Activated T-cell treated with anti-CD3 and anti-CD28 coated beads, Interleukin-2, amount 50 U/mL, for 72 hours (primary cell): ENCODE measurements around the gene MASP1. TPM values are rescaled to one million over a fixed set of nuclear protein-coding genes. Genes with fewer than 3 reads are reported as not detected.
"Not testable (repeated sequence)": the region's sequence is repeated elsewhere in the genome, so short reads cannot be mapped to it uniquely, and the experiment has no call there.

Experiments
- ATAC-seq, 2 donors: fragments of 150-1000 bp; cut with Tn5 transposase; replicated peaks in 1 of 2; 2 replicates each; pipeline ENCODE4 v1.10.0; 2021; ENCODE audit warnings: moderate library complexity in 2 of 2, mild to moderate bottlenecking in 1 of 2
- DNase-seq, 2 donors: peaks; one replicate each; pipeline ENCODE4 v3.0.0; 2021 to 2022; ENCODE audit warnings: mixed read lengths in 1 of 2
- H3K27ac Mint-ChIP-seq: one replicate; pipeline ENCODE4 v1.8.0; 2022; ENCODE audit warnings: mild to moderate bottlenecking, moderate library complexity, mixed read lengths
- H3K27me3 Mint-ChIP-seq: one replicate; pipeline ENCODE4 v1.8.0; 2022; ENCODE audit warnings: low read depth, mixed read lengths
- H3K36me3 Mint-ChIP-seq, 2 donors: one replicate each; pipeline ENCODE4 v1.8.0; 2022; ENCODE audit warnings: mixed read lengths in 2 of 2, mild to moderate bottlenecking in 1 of 2; ENCODE audit not compliant: insufficient read depth in 2 of 2
- H3K4me1 Mint-ChIP-seq: one replicate; pipeline ENCODE4 v1.8.0; 2022; ENCODE audit warnings: low read depth, mixed read lengths
- H3K4me3 Mint-ChIP-seq, 2 donors: one replicate each; pipeline ENCODE4 v1.8.0; 2022; ENCODE audit warnings: mild to moderate bottlenecking in 2 of 2, mixed read lengths in 2 of 2, moderate library complexity in 2 of 2
- H3K9me3 Mint-ChIP-seq, 2 donors: one replicate each; pipeline ENCODE4 v1.8.0; 2022; ENCODE audit warnings: mixed read lengths in 2 of 2
- total RNA-seq, 2 donors: library from RNA; stranded (reverse); gene quantifications; one replicate each; pipeline ENCODE4 v1.2.3, GENCODE V29; 2022

The MASP1 gene
- total RNA-seq, 2 donors from 2014 or later: not detected

- no peaks in the 10 kb centered on the region for H3K9me3 Mint-ChIP-seq
- H3K4me1 Mint-ChIP-seq: no peaks in the 10 kb centered on the region
- H3K4me3 Mint-ChIP-seq: no peak overlapping the region
- H3K27me3 Mint-ChIP-seq: peaks cover 8% of the 10 kb centered on the region
- no peak overlapping the region for H3K27ac Mint-ChIP-seq
- DNase-seq: no peak
- ATAC-seq: no peak
- no peaks in the 10 kb centered on the region for H3K36me3 Mint-ChIP-seq
Observed at GRCh38 chr3:187256051-187256616, 35.4 kb downstream of the MASP1 start.

GRCh38 chr3:187255314-187255713 lies 36.2 kb downstream of the MASP1 start:
- Mint-ChIP-seq H3K4me3 (no peak overlapping the region), H3K27me3 (peaks cover 8% of the 10 kb centered on the region), H3K36me3 (no peaks in the 10 kb centered on the region), H3K4me1 (no peaks in the 10 kb centered on the region), H3K27ac (no peak overlapping the region), H3K9me3 (no peaks in the 10 kb centered on the region)
- ATAC-seq (no peak), DNase-seq (no peak)

- H3K9me3 Mint-ChIP-seq: no peaks in the 10 kb centered on the region
- H3K27me3 Mint-ChIP-seq: peaks cover 5% of the 10 kb centered on the region
- H3K4me1 Mint-ChIP-seq: peaks cover 3% of the 10 kb centered on the region
- DNase-seq (no peak), ATAC-seq (no peak)
- no peaks in the 10 kb centered on the region for H3K36me3 Mint-ChIP-seq
- no peak overlapping the region for H3K4me3 Mint-ChIP-seq
- no peak overlapping the region for H3K27ac Mint-ChIP-seq
Observed at GRCh38 chr3:187252311-187252710, 39.2 kb downstream of the MASP1 start.

GRCh38 chr3:187251599-187251998 lies 39.9 kb downstream of the MASP1 start:
- Mint-ChIP-seq H3K36me3 (no peaks in the 10 kb centered on the region), H3K27ac (no peak overlapping the region), H3K4me1 (peaks cover 7% of the 10 kb centered on the region), H3K27me3 (peaks cover 5% of the 10 kb centered on the region), H3K4me3 (no peak overlapping the region), H3K9me3 (no peaks in the 10 kb centered on the region)
- ATAC-seq: no peak
- DNase-seq: no peak

DNA sequence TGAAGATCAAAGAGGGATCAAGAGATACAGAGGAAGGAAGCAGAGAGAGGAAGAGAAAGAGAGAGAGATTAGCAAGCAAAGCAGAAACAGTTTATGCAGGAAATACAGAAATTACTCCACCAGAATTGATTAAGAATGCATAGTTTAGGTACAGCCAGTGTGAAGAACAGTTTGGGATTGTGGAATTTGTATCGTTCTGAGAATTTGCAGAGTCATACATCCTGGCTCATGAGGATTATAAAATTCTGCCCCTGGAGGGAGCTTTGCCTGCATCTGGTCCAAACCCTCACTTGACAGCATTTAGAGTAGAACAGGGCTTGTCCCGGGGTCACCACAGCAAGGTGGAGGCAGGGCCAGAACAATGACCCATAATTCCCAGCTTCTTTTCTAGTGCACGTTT lies 44.1 kb downstream of the MASP1 start:
- Mint-ChIP-seq H3K4me1 (peaks cover 7% of the 10 kb centered on the region), H3K27me3 (peaks cover 12% of the 10 kb centered on the region), H3K27ac (no peak overlapping the region), H3K36me3 (no peaks in the 10 kb centered on the region), H3K4me3 (no peak overlapping the region), H3K9me3 (no peaks in the 10 kb centered on the region)
- DNase-seq: no peak
- no peak for ATAC-seq

- DNase-seq (no peak), ATAC-seq (no peak)
- Mint-ChIP-seq H3K4me1 (peaks cover 7% of the 10 kb centered on the region), H3K27ac (no peak overlapping the region), H3K9me3 (peaks cover 0 to 5% of the 10 kb centered on the region in 2 donors), H3K36me3 (peaks cover 0 to 2% of the 10 kb centered on the region in 2 donors), H3K27me3 (peaks cover 9% of the 10 kb centered on the region), H3K4me3 (no peak overlapping the region)
Observed at GRCh38 chr3:187243933-187244524, 47.5 kb downstream of the MASP1 start.

- ATAC-seq: peak; percentile 24 to 53
- Mint-ChIP-seq H3K27me3 (peaks cover 8% of the 10 kb centered on the region), H3K36me3 (peaks cover 0 to 2% of the 10 kb centered on the region in 2 donors), H3K4me1 (peaks cover 7% of the 10 kb centered on the region), H3K9me3 (peaks cover 0 to 5% of the 10 kb centered on the region in 2 donors), H3K27ac (no peak overlapping the region), H3K4me3 (no peak overlapping the region)
- no peak for DNase-seq
Observed at GRCh38 chr3:187242900-187243299, 48.6 kb downstream of the MASP1 start.

- Mint-ChIP-seq H3K4me1 (peaks cover 5% of the 10 kb centered on the region), H3K27ac (no peak overlapping the region), H3K27me3 (peaks cover 8% of the 10 kb centered on the region), H3K4me3 (no peak overlapping the region), H3K36me3 (peaks cover 0 to 2% of the 10 kb centered on the region in 2 donors), H3K9me3 (peaks cover 0 to 5% of the 10 kb centered on the region in 2 donors)
- no peak for ATAC-seq
- no peak for DNase-seq
Observed at GRCh38 chr3:187242435-187242834, 49.1 kb downstream of the MASP1 start.

DNA sequence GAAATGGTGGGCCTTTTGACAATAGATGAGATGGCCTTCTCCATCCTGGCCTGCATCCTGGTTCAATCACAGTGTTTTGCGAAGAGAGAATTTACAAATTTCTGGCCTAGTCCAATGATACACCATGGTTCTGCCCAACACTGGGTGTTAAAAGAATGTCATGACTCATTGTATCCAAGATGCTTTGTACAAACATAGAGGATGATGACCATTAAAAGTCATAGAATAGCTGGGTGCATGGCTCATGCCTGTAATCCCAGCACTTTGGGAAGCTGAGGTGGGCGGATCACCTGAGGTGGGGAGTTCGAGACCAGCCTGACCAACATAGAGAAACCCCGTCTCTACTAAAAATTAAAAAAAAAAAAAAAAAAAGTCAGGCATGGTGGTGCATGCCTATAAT lies 52.7 kb downstream of the MASP1 start:
- not testable (repeated sequence) for H3K36me3 Mint-ChIP-seq, H3K27ac Mint-ChIP-seq, DNase-seq, H3K4me1 Mint-ChIP-seq, H3K4me3 Mint-ChIP-seq, ATAC-seq, H3K9me3 Mint-ChIP-seq, H3K27me3 Mint-ChIP-seq

- ATAC-seq (no peak), DNase-seq (no peak)
- H3K27ac Mint-ChIP-seq: no peak overlapping the region
- H3K36me3 Mint-ChIP-seq: peaks cover 0 to 2% of the 10 kb centered on the region in 2 donors
- H3K4me1 Mint-ChIP-seq: no peaks in the 10 kb centered on the region
- no peaks in the 10 kb centered on the region for H3K27me3 Mint-ChIP-seq
- no peak overlapping the region for H3K4me3 Mint-ChIP-seq
- H3K9me3 Mint-ChIP-seq: peaks cover 0 to 5% of the 10 kb centered on the region in 2 donors
Observed at GRCh38 chr3:187238239-187238638, 53.3 kb downstream of the MASP1 start.

DNA sequence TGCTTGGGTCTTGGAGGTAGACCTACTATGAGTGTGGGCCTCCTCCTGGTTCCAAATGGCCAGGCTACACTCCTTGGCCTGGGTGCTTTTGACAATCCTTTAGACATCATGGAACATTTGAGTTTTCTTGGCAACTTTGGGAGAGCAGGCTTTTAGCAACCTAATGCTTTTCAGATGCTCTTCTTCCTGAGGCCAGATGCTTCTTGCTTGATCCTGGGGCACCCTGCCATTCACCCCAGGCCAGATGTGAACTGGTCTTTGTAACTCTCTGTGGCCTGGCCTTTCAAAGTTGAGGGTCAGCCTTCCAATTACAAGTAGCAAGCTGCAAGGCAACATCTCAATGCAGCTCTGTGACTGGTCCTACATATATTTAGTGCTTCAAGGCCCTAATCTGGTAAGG lies 53.8 kb downstream of the MASP1 start:
- Mint-ChIP-seq H3K4me1 (no peaks in the 10 kb centered on the region), H3K27ac (no peak overlapping the region), H3K27me3 (no peaks in the 10 kb centered on the region), H3K4me3 (no peak overlapping the region), H3K36me3 (peaks cover 0 to 2% of the 10 kb centered on the region in 2 donors), H3K9me3 (peaks cover 0 to 5% of the 10 kb centered on the region in 2 donors)
- ATAC-seq (no peak), DNase-seq (no peak)

- H3K27ac Mint-ChIP-seq: no peak overlapping the region
- DNase-seq (no peak), ATAC-seq (no peak)
- H3K9me3 Mint-ChIP-seq: peaks cover 0 to 5% of the 10 kb centered on the region in 2 donors
- peaks cover 0 to 2% of the 10 kb centered on the region in 2 donors for H3K36me3 Mint-ChIP-seq
- H3K4me1 Mint-ChIP-seq: no peaks in the 10 kb centered on the region
- no peak overlapping the region for H3K4me3 Mint-ChIP-seq
- H3K27me3 Mint-ChIP-seq: no peaks in the 10 kb centered on the region
Observed at GRCh38 chr3:187236962-187237361, 54.6 kb downstream of the MASP1 start.

GRCh38 chr3:187230011-187230410 lies 61.5 kb downstream of the MASP1 start:
- no peak overlapping the region for H3K27ac Mint-ChIP-seq
- peaks cover 19% of the 10 kb centered on the region for H3K27me3 Mint-ChIP-seq
- no peak overlapping the region for H3K4me3 Mint-ChIP-seq
- no peaks in the 10 kb centered on the region for H3K9me3 Mint-ChIP-seq
- H3K36me3 Mint-ChIP-seq: no peaks in the 10 kb centered on the region
- H3K4me1 Mint-ChIP-seq: no peaks in the 10 kb centered on the region
- ATAC-seq (no peak), DNase-seq (no peak)

- no peak for ATAC-seq
- H3K4me1 Mint-ChIP-seq: no peaks in the 10 kb centered on the region
- H3K4me3 Mint-ChIP-seq: no peak overlapping the region
Observed at GRCh38 chr3:187228740-187229139, 62.8 kb downstream of the MASP1 start.

More at GRCh38 chr3:187228740-187229139, 62.8 kb downstream of the MASP1 start:
- Mint-ChIP-seq H3K9me3 (no peaks in the 10 kb centered on the region), H3K27ac (no peak overlapping the region), H3K36me3 (no peaks in the 10 kb centered on the region), H3K27me3 (peaks cover 19% of the 10 kb centered on the region)
- no peak for DNase-seq
